Stimulated activated naive B cell treated with anti-CD40 and anti-IgM and Interleukin-4, amounts not matched to agents 10 μg/mL and 1 μg/mL and 100 μg/mL, for 72 hours (primary cell): ENCODE data around the gene ZNF428.
A peak's percentile ranks its signal among the peaks of the same experiment; 100 is the strongest.
"Not testable (repeated sequence)": the region's sequence is repeated elsewhere in the genome, so short reads cannot be mapped to it uniquely, and the experiment has no call there.

ENCODE experiments used
- ATAC-seq, 2 donors: fragments of 150-1000 bp; cut with Tn5 transposase; replicated peaks; 2 replicates each; pipeline ENCODE4 v1.10.0; 2021; ENCODE audit warnings: moderate library complexity in 1 of 2
- DNase-seq: peaks from one replicate; pipeline ENCODE4 v3.0.0; 2021
- H3K27ac Mint-ChIP-seq: one replicate; pipeline ENCODE4 v1.8.0; 2022; ENCODE audit warnings: mild to moderate bottlenecking, mixed read lengths
- H3K27me3 Mint-ChIP-seq, 2 donors: one replicate each; pipeline ENCODE4 v1.8.0; 2022; ENCODE audit warnings: mixed read lengths in 2 of 2
- H3K36me3 Mint-ChIP-seq, 2 donors: one replicate each; pipeline ENCODE4 v1.8.0; 2022; ENCODE audit warnings: mixed read lengths in 2 of 2, mild to moderate bottlenecking in 1 of 2
- H3K4me1 Mint-ChIP-seq, 2 donors: one replicate each; pipeline ENCODE4 v1.8.0; 2022; ENCODE audit warnings: mixed read lengths in 2 of 2, mild to moderate bottlenecking in 1 of 2
- H3K4me3 Mint-ChIP-seq, 2 donors: one replicate each; pipeline ENCODE4 v1.8.0; 2022; ENCODE audit warnings: mild to moderate bottlenecking in 2 of 2, mixed read lengths in 2 of 2, moderate library complexity in 1 of 2
- H3K9me3 Mint-ChIP-seq, 2 donors: one replicate each; pipeline ENCODE4 v1.8.0; 2022; ENCODE audit warnings: mixed read lengths in 2 of 2, mild to moderate bottlenecking in 1 of 2

ZNF428 gene

DNA sequence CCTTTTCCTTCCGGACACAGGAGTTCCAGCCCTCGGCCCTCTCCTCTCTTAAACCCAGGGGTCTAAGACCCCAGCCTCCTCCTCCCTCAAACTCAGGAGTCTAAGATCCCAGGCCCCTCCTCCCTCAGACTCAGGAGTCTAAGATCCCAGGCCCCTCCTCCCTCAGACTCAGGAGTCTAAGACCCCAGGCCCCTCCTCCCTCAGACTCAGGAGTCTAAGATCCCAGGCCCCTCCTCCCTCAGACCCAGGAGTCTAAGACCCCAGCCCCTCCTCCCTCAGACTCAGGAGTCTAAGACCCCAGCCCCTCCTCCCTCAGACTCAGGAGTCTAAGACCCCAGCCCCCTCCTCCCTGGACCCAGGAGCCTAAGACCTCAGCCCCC is 16.1 kb upstream of the ZNF428 start:
- peaks cover 18 to 33% of the 10 kb centered on the region in 2 donors for H3K4me1 Mint-ChIP-seq
- not testable (repeated sequence) for ATAC-seq, H3K27ac Mint-ChIP-seq, H3K4me3 Mint-ChIP-seq, DNase-seq, H3K36me3 Mint-ChIP-seq, H3K9me3 Mint-ChIP-seq
- peaks cover 42 to 64% of the 10 kb centered on the region in 2 donors for H3K27me3 Mint-ChIP-seq

DNA sequence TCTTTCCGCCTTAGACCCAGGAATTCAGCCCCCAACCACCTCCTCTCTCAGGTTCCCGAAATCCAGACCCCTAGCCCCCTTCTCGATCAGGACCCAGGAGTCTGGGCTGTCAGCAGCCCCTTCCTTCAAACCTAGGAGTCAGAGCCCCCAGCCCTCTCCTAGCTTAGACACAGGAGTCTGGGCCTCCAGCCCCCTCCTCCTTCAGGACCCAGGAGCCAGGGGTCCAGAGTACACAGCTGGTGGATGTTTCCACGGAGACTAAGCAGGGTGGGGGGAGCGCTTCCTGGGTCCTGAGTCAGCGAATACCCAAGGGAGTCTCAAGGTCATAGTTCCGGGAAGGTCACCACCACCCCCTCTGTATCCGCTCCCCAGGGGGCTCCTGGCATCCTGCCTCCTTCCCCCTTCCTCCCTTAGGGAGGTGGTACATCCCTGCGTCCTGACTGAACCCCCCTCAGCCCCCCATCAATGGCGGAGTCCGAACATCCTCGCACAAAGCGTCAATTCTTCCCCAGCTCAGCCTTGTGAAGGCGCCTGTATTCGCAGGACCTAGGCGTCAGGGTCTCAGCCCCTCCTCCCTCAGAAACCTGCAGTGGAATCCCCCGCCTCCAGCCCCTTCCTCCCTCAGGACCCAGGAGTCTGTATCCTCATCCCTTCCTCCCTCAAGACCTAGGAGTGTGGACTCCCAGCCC is 15.6 kb upstream of the ZNF428 start:
- Mint-ChIP-seq H3K4me3 (peak overlapping the region in 1 of 2 donors; percentile 20), H3K27ac (peak overlapping the region; percentile 68), H3K36me3 (no peaks in the 10 kb centered on the region), H3K27me3 (peaks cover 38 to 58% of the 10 kb centered on the region in 2 donors), H3K4me1 (peaks cover 14 to 27% of the 10 kb centered on the region in 2 donors), H3K9me3 (no peaks in the 10 kb centered on the region)
- no peak for ATAC-seq
- DNase-seq = no peak

DNA sequence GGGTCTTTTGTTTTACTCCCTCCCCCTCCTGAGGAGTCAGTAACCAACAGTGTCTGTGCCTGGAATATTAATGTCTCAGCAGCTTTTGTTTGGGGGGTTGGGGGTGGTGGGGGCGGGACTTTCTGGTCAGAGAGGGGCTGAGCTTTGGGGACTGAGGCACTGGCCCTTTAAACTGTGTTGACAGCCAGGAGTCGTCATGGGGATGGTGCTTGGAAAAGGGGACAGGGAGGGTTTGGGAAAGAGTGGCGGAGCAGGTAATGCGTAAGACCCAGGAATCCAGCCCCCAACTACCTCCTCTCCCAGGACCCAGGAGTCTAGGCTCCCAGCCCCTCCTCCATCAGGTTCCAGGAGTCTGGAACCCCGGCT is 15.1 kb upstream of the ZNF428 start:
- Mint-ChIP-seq H3K36me3 (no peaks in the 10 kb centered on the region), H3K27me3 (peaks cover 36 to 58% of the 10 kb centered on the region in 2 donors)
- DNase-seq = no peak

DNA sequence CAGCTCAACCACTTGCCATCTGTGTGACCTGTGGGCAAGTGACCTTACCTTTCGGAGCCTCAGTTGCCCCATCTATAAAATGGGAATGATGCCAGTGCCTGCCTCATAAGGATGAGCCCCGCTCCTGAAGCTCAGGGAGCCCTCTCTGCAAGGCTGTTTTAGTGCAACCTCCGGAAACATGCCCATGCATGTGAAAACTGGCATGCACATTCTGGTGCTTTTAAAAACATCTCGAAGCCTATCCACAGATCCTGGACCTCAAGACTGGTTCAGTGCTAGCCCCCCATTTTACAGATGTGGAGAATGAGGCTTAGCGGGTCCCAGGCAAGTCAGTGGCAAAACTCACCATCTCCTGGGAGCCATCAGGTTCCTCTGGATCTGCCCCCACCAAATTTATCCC is 14.6 kb upstream of the ZNF428 start:
- no peaks in the 10 kb centered on the region for H3K9me3 Mint-ChIP-seq
- no peak overlapping the region for H3K4me3 Mint-ChIP-seq
- H3K36me3 Mint-ChIP-seq = no peaks in the 10 kb centered on the region
- no peak for DNase-seq
- H3K27me3 Mint-ChIP-seq = peaks cover 34 to 55% of the 10 kb centered on the region in 2 donors
- no peak overlapping the region for H3K27ac Mint-ChIP-seq
- peaks cover 13 to 23% of the 10 kb centered on the region in 2 donors for H3K4me1 Mint-ChIP-seq
- no peak for ATAC-seq

More for the DNA sequence above, 15.1 kb upstream of the ZNF428 start:
- H3K9me3 Mint-ChIP-seq = no peaks in the 10 kb centered on the region
- no peak overlapping the region for H3K27ac Mint-ChIP-seq
- H3K4me3 Mint-ChIP-seq = no peak overlapping the region
- peaks cover 14 to 27% of the 10 kb centered on the region in 2 donors for H3K4me1 Mint-ChIP-seq
- no peak for ATAC-seq

DNA sequence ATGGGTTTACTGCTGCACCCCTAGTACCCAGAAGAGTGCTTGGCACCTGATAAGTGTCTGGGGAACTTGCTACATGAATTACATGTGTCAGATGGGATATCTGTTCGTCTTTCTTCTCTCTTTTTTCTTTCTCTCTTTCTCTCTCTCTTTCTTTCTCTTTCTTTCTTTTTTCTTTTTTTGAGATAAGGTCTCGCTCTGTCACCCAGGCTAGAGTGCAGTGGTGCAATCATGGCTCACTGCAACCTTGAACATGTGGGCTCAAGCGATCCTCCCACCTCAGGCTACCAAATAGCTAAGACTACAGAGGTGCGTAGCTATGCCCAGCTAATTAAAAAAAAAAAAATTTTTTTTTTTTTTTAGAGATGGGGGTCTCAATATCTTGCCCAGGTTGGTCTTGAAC is 14.1 kb upstream of the ZNF428 start:
- DNase-seq (no peak), ATAC-seq (no peak)
- Mint-ChIP-seq H3K4me1 (peaks cover 7 to 18% of the 10 kb centered on the region in 2 donors), H3K9me3 (no peaks in the 10 kb centered on the region), H3K36me3 (no peaks in the 10 kb centered on the region), H3K4me3 (no peak overlapping the region), H3K27ac (no peak overlapping the region), H3K27me3 (peaks cover 28 to 49% of the 10 kb centered on the region in 2 donors)

DNA sequence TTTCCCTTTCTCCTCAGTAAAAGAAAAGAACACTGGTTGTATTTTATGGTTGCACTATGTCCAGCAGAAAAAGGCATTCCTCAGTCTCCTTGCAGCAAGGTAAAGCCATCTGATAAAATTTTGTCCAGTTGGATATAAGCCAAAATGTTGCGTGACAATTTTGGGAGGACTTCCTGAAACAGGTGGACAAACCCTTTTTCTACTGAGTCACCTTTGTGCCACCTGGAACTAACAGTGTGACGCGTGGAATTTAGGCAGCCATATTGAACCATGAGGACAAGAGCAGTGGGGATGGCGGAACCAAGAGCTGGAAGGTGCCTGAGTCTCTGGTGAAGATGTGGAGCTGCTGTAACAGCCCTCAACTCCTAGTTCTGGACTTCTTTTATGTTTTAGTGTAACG is 12.1 kb upstream of the ZNF428 start:
- no peak for DNase-seq
- H3K27me3 Mint-ChIP-seq = peaks cover 29 to 49% of the 10 kb centered on the region in 2 donors
- no peak overlapping the region for H3K4me3 Mint-ChIP-seq
- no peaks in the 10 kb centered on the region for H3K36me3 Mint-ChIP-seq
- H3K27ac Mint-ChIP-seq = no peak overlapping the region
- no peaks in the 10 kb centered on the region for H3K9me3 Mint-ChIP-seq
- peaks cover 8 to 19% of the 10 kb centered on the region in 2 donors for H3K4me1 Mint-ChIP-seq
- ATAC-seq = no peak

DNA sequence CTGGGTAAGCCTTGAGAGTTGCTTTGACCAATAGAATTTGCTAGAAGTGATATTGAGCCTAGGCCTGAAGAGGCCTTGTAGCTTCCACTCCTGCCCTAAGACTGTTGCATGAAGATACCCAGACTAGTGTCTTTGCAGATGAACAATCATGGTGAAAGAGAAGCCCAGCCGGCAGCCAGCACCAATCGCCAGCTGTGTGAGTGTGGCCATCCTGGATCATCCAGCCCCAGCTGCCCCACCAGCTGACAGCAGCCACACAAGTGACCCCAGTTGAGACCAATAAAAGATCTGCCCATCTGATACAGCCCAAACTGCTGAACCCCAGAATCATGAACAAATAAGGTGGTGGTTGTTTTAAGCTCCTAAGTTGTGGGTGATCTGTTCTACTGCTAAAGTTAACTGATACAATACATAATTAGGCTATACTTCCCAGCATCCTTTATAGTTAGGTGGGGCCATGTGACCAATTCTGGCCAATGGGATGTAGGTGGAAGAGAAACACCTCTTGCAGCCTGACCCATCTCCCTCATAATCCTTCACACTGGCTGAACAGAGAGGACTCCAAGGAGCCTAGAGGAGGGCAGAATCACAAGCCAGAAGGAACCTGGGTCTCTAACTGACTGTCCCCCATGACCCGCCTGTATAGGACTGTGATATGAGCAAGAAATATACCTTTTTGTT is 9.4 kb upstream of the ZNF428 start:
- Mint-ChIP-seq H3K4me1 (peaks cover 13 to 19% of the 10 kb centered on the region in 2 donors), H3K27me3 (peaks cover 24 to 38% of the 10 kb centered on the region in 2 donors), H3K27ac (no peak overlapping the region), H3K4me3 (no peak overlapping the region), H3K36me3 (peaks cover 2 to 3% of the 10 kb centered on the region in 2 donors), H3K9me3 (no peaks in the 10 kb centered on the region)
- ATAC-seq = no peak
- DNase-seq = no peak

DNA sequence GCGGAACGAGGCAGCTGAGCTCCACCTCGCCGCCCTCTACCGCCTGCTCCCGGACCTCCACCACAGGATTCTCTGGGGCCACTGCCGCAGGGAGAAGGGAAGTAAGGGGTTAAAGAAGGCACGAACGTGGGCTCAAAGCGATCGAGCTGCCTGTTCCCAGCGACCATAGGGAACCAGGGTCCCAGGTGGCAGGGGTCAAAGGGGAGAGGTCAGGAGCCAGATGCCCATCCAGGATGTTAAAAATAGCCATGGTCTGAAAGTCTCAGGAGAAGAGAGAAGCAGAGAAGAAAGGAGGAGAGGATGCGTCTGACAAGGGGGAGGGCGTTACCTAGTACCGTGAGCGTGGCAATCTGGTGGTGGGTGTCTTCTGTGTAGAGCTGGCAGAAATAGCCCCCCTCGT is 7.4 kb upstream of the ZNF428 start:
- Mint-ChIP-seq H3K36me3 (peaks cover 2 to 4% of the 10 kb centered on the region in 2 donors), H3K4me3 (no peak overlapping the region), H3K27me3 (peaks cover 20 to 25% of the 10 kb centered on the region in 2 donors), H3K9me3 (no peaks in the 10 kb centered on the region), H3K4me1 (peaks cover 15 to 23% of the 10 kb centered on the region in 2 donors), H3K27ac (no peak overlapping the region)
- ATAC-seq = no peak
- no peak for DNase-seq

DNA sequence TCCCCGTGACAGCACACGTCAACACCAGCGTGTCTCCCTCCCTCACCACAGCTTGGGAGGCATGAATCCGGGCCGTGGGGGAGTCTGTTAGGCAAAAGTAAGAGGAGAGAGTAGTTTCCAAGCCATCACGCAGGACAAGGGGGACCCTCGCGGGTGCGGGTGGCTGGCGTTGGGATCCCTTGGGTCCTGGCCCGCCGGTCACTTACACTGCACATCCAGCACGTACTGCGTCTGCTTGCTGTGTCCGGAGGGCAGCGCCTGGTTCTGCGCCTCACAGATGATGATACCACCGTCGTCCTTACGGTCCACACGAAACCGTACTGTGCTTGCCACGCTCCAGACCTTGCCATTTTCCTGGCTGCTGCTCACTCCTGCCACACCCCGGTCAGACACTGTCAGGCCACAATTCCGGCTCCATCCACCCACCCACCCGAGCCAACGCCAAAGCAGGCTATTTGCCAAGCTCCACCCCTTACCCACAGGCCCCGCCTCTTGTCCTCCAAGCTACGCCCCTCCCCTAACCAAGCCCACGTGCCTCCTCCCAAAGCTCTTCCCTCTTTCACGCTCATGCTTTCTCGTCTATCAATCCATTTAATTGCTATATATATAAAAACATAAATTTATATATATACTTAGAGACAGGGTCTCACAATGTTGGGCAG is 6.6 kb upstream of the ZNF428 start:
- Mint-ChIP-seq H3K27ac (no peak overlapping the region), H3K36me3 (peaks cover 2 to 4% of the 10 kb centered on the region in 2 donors), H3K9me3 (no peaks in the 10 kb centered on the region), H3K4me3 (no peak overlapping the region), H3K4me1 (peaks cover 15 to 23% of the 10 kb centered on the region in 2 donors), H3K27me3 (peaks cover 20 to 25% of the 10 kb centered on the region in 2 donors)
- DNase-seq (no peak), ATAC-seq (peak in 1 of 2 donors; percentile 41)

DNA sequence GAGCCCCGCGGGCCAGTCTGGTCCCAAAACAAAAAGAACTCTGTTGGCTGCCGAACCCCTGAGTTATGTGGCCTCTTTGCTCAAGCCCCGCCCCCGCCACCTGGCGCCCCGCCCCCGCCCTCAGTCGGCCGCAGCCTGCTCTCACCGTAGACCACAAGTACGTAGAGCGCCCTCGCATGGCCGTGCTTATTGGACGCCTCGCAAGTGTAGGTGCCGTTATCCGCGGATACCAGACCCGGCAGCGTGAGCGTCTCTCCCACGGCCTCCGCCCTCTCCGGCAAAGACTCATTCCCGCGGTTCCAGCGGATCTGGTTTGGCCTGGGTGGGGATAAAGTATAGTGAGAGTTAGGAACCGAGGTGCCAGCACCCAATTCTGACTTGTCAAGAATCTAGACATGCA is 5.5 kb upstream of the ZNF428 start:
- peaks cover 20 to 34% of the 10 kb centered on the region in 2 donors for H3K4me1 Mint-ChIP-seq
- DNase-seq (peak; percentile 62), ATAC-seq (peak; percentile 79 to 86)
- H3K9me3 Mint-ChIP-seq = no peaks in the 10 kb centered on the region
- peaks cover 20 to 25% of the 10 kb centered on the region in 2 donors for H3K27me3 Mint-ChIP-seq
- no peak overlapping the region for H3K27ac Mint-ChIP-seq
- peaks cover 2 to 4% of the 10 kb centered on the region in 2 donors for H3K36me3 Mint-ChIP-seq
- H3K4me3 Mint-ChIP-seq = peak overlapping the region in 1 of 2 donors; percentile 25

DNA sequence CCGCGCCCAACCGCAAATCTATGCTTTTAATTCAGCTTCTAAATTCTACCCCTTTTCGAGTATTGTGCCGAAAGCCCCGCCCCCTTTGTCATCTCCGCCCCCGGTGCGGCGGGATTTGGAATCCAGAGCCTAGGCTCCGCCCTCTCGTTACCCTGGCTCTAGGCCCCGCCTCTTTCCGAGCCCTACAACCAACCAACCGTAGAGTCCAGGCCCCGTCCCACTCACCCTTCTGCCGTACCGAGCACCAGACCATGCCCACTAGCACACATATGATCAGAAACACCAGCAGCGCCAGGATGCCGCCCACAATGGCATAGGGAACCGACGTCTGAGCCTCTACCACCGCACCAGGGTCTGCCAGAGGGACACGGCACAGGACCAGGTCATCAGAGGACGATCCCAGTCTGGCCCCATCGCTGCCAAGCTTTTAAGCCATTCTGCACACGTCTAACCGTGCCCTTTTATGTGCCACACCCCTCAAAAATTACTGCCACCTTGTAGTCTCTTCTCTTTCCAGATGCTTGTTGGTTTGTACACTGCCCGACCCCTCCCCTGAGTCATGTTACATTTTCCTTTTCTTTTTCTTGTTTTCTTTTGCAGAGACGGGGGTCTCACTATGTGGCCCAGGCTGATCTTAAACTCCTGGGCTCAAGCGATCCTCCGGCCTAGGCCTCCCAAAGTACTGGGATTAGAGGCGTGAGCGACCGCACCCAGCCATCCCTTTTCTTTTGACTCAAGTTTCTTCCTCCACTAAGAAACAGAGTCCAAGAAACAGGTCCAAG is 4.7 kb upstream of the ZNF428 start:
- ATAC-seq (no peak), DNase-seq (no peak)
- H3K4me1 Mint-ChIP-seq = peaks cover 22 to 36% of the 10 kb centered on the region in 2 donors
- peaks cover 20 to 25% of the 10 kb centered on the region in 2 donors for H3K27me3 Mint-ChIP-seq
- peaks cover 2 to 4% of the 10 kb centered on the region in 2 donors for H3K36me3 Mint-ChIP-seq
- H3K4me3 Mint-ChIP-seq = no peak overlapping the region
- no peaks in the 10 kb centered on the region for H3K9me3 Mint-ChIP-seq
- no peak overlapping the region for H3K27ac Mint-ChIP-seq

DNA sequence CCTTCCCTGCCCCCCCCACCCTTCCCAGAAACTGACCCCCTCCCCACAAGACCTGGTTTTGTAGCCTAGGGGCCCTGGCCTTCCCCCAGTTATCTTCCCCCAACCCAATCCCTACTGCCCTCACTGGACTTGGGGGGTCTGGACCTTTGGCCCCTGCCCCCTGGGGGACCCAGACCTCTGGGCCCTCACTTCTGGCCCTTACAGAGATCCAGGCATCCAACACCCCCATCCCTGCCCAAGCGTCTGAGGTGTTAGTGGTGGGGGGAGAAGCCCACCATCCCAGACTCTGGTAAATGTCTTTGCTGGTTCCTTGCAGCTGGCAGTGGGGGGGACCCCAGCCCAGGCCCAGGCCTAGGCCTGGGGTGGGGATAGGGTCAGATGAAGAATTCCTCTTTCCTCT is 3.5 kb upstream of the ZNF428 start:
- Mint-ChIP-seq H3K27me3 (peaks cover 20 to 24% of the 10 kb centered on the region in 2 donors), H3K27ac (no peak overlapping the region), H3K4me1 (peaks cover 22 to 36% of the 10 kb centered on the region in 2 donors), H3K36me3 (peaks cover 4% of the 10 kb centered on the region in 2 donors), H3K9me3 (no peaks in the 10 kb centered on the region), H3K4me3 (no peak overlapping the region)
- DNase-seq = no peak
- ATAC-seq = no peak

DNA sequence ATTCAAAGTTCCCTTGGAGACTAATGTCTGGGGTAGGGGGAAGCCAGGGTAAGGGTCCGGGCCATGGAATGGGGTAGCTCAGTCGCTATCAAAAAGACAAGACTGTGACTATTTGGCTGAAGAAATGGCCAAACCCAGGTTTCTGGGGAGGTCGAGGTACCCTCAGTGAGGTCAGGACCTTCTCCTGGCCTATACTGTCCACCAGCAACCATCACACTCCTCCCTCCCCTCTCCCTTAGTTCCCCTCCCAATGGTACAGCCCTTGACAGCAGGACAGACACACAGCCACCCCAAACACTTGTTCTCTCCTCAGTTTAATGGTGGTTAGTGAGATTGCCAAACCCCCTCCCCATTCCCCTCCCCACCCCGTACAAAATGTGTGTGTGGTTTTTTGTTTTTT is 2.6 kb upstream of the ZNF428 start:
- ATAC-seq (no peak), DNase-seq (no peak)
- H3K36me3 Mint-ChIP-seq = peaks cover 4% of the 10 kb centered on the region in 2 donors
- no peaks in the 10 kb centered on the region for H3K9me3 Mint-ChIP-seq
- no peak overlapping the region for H3K27ac Mint-ChIP-seq
- peaks cover 22 to 36% of the 10 kb centered on the region in 2 donors for H3K4me1 Mint-ChIP-seq
- H3K4me3 Mint-ChIP-seq = no peak overlapping the region
- peaks cover 15% of the 10 kb centered on the region in 2 donors for H3K27me3 Mint-ChIP-seq
